HepG2 (cell line): ENCODE data around the gene SMIM30. TPM values are rescaled to one million over a fixed set of nuclear protein-coding genes. Genes with fewer than 3 reads are reported as not detected.
A peak's percentile ranks its signal among the peaks of the same experiment; 100 is the strongest.

Experiments used
- CBX1 ChIP-seq: IDR thresholded peaks from one replicate; pipeline ENCODE4 v1.6.1; 2016; ENCODE audit warnings: antibody characterized with exemption, low read depth
- FOXP1 ChIP-seq, 2 experiments: fragments of 450-650 bp in 1 of 2; IDR thresholded peaks; 2 replicates each; pipeline ENCODE4 v1.6.1; 2017 to 2018; ENCODE audit warnings: antibody characterized with exemption in 1 of 2
- GABPB1 ChIP-seq: IDR thresholded peaks from 2 replicates; pipeline ENCODE4 v1.6.1; 2016; ENCODE audit warnings: mild to moderate bottlenecking, missing genetic modification reagents, moderate library complexity, missing compliant biosample characterization
- HMGA1 ChIP-seq: sonication (generic); formaldehyde crosslinking; conservative IDR thresholded peaks from 2 replicates; pipeline ENCODE4 v1.4.0; 2020; ENCODE audit warnings: missing genetic modification reagents
- NR2F2 ChIP-seq: IDR thresholded peaks from 2 replicates; pipeline ENCODE4 v1.6.1; 2012; ENCODE audit warnings: low read depth, inconsistent platforms, borderline replicate concordance
- PAXIP1 ChIP-seq: sonication (generic); formaldehyde crosslinking; conservative IDR thresholded peaks from 2 replicates; pipeline ENCODE4 v1.4.0; 2020; ENCODE audit warnings: mild to moderate bottlenecking, missing genetic modification reagents, moderate library complexity
- PCBP1 ChIP-seq: fragments of 200-400 bp; formaldehyde crosslinking; IDR thresholded peaks from 2 replicates; pipeline ENCODE4 v1.6.1; 2017; ENCODE audit warnings: mild to moderate bottlenecking, low read depth, low read length, borderline replicate concordance
- RBAK ChIP-seq: sonication (generic); formaldehyde crosslinking; IDR thresholded peaks from 2 replicates; pipeline ENCODE4 v1.5.1; 2020; ENCODE audit warnings: mild to moderate bottlenecking, missing genetic modification reagents
- ZBTB4 ChIP-seq: sonication (generic); formaldehyde crosslinking; IDR thresholded peaks from 2 replicates; pipeline ENCODE4 v1.4.0; 2020; ENCODE audit warnings: missing genetic modification reagents, mild to moderate bottlenecking, borderline replicate concordance
- ZEB1 ChIP-seq: IDR thresholded peaks from 2 replicates; pipeline ENCODE4 v1.6.1; 2012; ENCODE audit warnings: mild to moderate bottlenecking, low read depth, inconsistent platforms; ENCODE audit not compliant: insufficient replicate concordance
- ZNF619 ChIP-seq: sonication (generic); formaldehyde crosslinking; IDR thresholded peaks from 2 replicates; pipeline ENCODE4 v1.4.0; 2020; ENCODE audit warnings: mild to moderate bottlenecking, missing genetic modification reagents
- polyA plus RNA-seq, 8 experiments: library from polyadenylated mRNA; depleted of rRNA in 3 of 8; stranded (reverse) in 7 of 8; unstranded in 1 of 8; fragments of >200 nt; fragmentation: Illumina TruSeq in 4 of 8; extraction: Trizol in 4 of 8; gene quantifications; 2 replicates each; pipeline versions ENCODE4 v1.2.1 to v1.2.3, GENCODE V29; 2011 to 2016; ENCODE audit warnings: low read depth in 4 of 8, missing spikeins in 1 of 8, mixed read lengths in 1 of 8; ENCODE audit not compliant: insufficient read depth in 1 of 8
- total RNA-seq, 5 experiments: library from RNA; depleted of rRNA; stranded (reverse); fragments of >200 nt; fragmentation: Illumina TruSeq; extraction: Trizol; gene quantifications; 2 replicates each; pipeline ENCODE4 v1.2.3, GENCODE V29; 2016; ENCODE audit warnings: low read depth in 1 of 5
- TF ChIP-seq, protein P1 (sequence below): sonication (generic); formaldehyde crosslinking; IDR thresholded peaks from 2 replicates; pipeline ENCODE4 v1.4.0; 2020; ENCODE audit warnings: missing genetic modification reagents, mild to moderate bottlenecking, borderline replicate concordance
- TF ChIP-seq, protein P2 (sequence below): sonication (generic); formaldehyde crosslinking; IDR thresholded peaks from 2 replicates; pipeline ENCODE4 v1.4.0; 2020; ENCODE audit warnings: missing genetic modification reagents
- TF ChIP-seq, protein P3 (sequence below): sonication (generic); formaldehyde crosslinking; IDR thresholded peaks from 2 replicates; pipeline ENCODE4 v1.4.0; 2020; ENCODE audit warnings: mild to moderate bottlenecking, missing genetic modification reagents
- TF ChIP-seq, protein P4 (sequence below): sonication (generic); formaldehyde crosslinking; IDR thresholded peaks from 2 replicates; pipeline ENCODE4 v1.4.0; 2020; ENCODE audit warnings: missing genetic modification reagents, borderline replicate concordance

Gene SMIM30
- total and polyA plus RNA-seq, 2 of the 13 experiments (the other 11 are each of a cell fraction or from before 2014, with no cell fraction given): 23.5 to 25.2 TPM

DNA sequence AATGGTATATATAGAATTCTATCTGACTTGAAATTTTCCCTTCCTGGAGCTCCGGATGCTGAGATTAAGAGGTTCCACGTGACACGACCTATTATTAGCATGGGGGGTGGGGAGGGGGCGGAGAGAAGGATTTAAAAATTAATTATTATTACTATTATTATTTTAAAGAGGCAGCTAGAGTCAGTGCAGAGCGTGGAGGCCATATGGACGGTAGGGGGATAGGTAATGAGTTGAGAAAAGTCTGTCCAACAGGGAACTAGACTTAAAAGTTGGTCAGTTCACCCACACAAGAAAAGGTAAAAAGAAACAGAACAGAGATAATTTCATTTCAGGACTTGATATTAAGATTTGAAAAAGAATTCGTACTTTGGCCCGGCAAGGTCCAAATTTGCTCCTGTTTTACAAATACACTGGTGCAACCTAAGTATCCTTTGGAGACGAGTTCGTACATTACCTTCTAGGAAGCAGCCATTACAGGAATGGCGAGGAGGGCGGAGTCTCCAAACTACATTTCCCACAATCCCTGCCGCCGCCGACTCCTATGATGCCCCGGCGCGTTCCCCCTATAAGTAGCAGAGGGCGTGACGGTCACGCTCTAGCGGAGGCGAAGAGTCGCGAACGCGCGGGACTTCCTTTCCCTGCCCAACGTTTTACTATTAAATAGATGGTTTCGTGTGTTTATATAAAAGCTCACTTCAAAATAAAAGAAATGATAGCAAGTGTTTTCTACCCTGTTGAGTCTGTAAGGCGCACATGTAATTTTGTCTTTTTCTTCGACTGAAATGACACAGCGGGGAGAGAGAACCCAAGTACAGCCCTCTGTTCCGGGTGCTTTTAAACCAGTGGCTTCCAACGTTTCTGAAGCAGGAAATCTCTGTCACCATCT is at the start of gene SMIM30 (continued):
- TF ChIP-seq, protein P1, sequence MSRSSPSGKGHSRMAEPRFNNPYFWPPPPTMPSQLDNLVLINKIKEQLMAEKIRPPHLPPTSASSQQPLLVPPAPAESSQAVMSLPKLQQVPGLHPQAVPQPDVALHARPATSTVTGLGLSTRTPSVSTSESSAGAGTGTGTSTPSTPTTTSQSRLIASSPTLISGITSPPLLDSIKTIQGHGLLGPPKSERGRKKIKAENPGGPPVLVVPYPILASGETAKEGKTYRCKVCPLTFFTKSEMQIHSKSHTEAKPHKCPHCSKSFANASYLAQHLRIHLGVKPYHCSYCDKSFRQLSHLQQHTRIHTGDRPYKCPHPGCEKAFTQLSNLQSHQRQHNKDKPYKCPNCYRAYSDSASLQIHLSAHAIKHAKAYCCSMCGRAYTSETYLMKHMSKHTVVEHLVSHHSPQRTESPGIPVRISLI (CRISPR knock-in tag): no peak
- TF ChIP-seq, protein P2, sequence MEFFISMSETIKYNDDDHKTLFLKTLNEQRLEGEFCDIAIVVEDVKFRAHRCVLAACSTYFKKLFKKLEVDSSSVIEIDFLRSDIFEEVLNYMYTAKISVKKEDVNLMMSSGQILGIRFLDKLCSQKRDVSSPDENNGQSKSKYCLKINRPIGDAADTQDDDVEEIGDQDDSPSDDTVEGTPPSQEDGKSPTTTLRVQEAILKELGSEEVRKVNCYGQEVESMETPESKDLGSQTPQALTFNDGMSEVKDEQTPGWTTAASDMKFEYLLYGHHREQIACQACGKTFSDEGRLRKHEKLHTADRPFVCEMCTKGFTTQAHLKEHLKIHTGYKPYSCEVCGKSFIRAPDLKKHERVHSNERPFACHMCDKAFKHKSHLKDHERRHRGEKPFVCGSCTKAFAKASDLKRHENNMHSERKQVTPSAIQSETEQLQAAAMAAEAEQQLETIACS: peak; percentile 74
- TF ChIP-seq HMGA1: no peak
- TF ChIP-seq CBX1: no peak
- peak; percentile 78 for TF ChIP-seq GABPB1 (CRISPR knock-in tag)
- no peak for TF ChIP-seq NR2F2
- no peak for TF ChIP-seq ZEB1
- TF ChIP-seq ZNF619: 0 out of 2 replicates have a peak, but pooled peaks have one; percentile 58
- TF ChIP-seq RBAK: no peak
- no peak for TF ChIP-seq PAXIP1 (CRISPR knock-in tag)
- TF ChIP-seq, protein P3, sequence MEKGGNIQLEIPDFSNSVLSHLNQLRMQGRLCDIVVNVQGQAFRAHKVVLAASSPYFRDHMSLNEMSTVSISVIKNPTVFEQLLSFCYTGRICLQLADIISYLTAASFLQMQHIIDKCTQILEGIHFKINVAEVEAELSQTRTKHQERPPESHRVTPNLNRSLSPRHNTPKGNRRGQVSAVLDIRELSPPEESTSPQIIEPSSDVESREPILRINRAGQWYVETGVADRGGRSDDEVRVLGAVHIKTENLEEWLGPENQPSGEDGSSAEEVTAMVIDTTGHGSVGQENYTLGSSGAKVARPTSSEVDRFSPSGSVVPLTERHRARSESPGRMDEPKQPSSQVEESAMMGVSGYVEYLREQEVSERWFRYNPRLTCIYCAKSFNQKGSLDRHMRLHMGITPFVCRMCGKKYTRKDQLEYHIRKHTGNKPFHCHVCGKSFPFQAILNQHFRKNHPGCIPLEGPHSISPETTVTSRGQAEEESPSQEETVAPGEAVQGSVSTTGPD (CRISPR knock-in tag): no peak
- TF ChIP-seq FOXP1 (IDR thresholded peaks at IDR 0.05): no peak
- TF ChIP-seq FOXP1 (CRISPR knock-in tag; IDR thresholded peaks at IDR 0.05): no peak
- no peak for TF ChIP-seq PCBP1
- no peak for TF ChIP-seq ZBTB4 (CRISPR knock-in tag)
- TF ChIP-seq, protein P4, sequence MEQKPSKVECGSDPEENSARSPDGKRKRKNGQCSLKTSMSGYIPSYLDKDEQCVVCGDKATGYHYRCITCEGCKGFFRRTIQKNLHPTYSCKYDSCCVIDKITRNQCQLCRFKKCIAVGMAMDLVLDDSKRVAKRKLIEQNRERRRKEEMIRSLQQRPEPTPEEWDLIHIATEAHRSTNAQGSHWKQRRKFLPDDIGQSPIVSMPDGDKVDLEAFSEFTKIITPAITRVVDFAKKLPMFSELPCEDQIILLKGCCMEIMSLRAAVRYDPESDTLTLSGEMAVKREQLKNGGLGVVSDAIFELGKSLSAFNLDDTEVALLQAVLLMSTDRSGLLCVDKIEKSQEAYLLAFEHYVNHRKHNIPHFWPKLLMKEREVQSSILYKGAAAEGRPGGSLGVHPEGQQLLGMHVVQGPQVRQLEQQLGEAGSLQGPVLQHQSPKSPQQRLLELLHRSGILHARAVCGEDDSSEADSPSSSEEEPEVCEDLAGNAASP (CRISPR knock-in tag): 0 out of 2 replicates have a peak, but pooled peaks have one; percentile 0
